ENCODE measurements around the gene NAPG.
A peak's percentile ranks its signal among the peaks of the same experiment; 100 is the strongest.
"Not testable (repeated sequence)": the region's sequence is repeated elsewhere in the genome, so short reads cannot be mapped to it uniquely, and the experiment has no call there.

Gene NAPG

DNA sequence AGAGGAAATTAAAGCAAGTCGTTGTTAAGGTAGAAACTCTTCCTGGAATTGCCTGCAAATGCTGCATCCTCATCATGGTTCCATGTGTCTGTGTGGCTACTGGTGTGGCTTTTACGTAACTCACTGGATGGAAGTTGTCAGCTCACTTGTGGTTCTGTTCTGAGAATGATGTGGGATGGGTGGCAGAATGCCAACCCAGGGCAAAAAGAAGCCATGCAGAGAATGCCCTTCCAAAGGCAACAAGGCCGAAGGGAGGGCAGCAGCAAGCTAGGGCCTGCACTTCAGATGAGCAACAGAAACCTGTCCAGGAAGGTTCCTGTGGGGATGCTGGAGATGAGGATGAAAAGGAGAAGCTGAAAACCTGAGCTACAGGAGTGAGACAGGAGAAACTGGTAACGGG, 10.4 kb upstream of the NAPG start:
- DNase-seq = no peak

DNA sequence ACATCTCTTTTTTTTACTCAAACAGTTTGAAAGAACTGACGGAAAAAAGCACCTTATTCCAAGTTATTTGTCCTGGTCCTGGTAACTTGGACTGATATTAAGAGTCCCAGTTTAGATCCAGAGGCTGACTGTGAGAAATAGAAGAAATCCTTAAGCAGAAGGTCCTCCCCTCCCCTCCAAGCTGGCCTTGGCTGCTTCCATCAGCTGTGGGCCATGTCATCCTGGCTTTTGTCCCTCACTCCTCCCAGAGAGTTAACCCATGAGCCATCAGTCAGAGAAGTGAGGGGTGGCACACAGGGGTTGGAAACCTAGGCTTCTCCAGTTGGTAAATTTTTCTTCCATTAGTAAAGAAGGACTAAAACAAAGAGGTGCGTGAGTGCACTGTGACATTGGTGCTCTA, 9.7 kb upstream of the NAPG start:
- no peak for DNase-seq

DNA sequence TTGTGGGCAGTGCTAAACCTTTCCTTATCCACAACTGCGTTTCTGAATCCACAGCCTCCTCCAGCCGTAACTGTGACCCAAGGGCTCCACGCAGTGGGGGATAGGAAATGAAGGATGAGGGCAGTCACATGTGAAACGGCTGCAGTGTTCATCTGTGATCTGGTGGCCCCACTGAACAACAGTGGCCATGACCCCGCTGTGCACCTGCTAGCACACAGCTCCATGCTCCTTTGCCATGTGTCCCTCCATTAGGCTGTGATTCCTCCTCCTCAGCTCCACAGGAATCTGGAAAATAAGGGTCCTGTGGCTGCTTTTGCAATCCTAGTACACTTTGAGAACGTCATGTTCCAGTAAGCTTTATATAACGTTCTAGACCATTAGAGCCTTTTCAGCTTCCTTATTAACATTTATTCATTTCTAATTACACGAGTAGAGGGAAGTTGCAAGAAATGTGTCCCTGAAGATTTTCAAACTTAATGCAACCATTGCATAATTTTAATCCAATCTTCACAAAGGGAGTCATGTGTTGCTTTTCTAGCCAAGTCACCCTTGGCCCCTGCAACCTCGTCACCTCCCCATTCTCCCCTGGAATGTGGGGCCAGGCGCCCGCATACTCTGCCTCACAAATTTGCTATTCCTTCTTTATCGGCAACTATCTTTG, 7.1 kb upstream of the NAPG start:
- no peak for DNase-seq

DNA sequence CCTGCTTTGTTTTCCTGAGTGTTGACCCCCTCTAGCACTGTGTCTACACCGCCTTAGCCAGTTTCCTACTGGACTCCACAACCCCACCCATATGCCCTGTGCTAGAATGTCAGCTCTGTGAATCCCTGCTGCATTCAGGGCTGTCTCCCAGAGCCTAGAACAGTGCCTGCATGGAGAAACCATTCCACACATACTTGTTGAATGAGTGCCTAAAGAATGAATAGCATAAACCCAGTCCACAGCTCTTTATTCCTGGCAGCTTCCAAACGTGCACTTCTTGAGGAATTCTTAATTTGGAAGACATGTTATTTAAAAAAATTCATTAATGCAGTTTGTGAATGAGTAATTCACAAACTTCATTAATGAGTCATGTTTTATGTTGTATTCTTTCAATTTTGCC, 6.5 kb upstream of the NAPG start:
- DNase-seq = no peak

DNA sequence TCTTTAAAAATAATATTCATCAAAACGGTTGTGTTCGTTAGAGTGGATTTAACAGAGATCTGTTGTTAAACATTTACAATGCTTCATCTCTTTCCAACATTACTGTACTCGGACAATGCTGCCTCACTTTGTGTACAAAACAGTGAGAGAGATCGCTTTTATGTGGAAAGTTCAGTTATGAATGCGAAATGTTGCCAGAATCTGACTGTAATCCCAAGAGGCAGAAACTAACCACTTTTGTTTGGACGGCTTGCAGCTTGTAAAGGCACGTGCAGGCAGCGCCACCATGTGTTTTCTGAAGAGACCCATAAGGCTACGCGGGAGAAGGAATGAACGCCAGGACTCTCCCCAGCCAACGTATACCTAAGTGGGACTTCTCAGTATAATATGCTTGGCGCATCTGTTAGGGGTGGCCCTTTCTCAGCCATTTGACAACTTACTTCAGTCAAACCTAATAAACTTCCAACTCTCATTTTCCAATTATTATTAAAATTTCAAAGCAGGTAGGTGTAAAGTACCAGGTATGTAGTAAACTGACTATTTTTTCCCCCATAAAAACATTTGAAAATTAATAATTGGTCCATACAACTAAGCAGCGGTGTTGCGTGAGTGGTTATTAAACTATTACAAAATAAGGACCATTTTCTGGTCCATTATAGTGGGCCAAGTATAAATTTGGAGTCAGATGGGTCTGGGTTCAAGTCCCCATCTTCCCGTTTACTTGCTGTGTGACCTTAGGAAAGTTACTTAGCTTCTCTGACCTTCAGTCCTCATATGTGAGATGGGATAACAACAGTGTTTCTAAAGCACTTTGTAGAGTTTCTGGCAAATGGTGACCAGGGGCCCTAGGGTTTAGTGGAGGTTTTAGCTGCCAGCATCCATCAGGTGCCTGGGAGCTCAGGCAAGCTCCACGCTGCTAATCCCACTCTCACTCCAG, 5.6 kb upstream of the NAPG start:
- peak; percentile 68 for DNase-seq

DNA sequence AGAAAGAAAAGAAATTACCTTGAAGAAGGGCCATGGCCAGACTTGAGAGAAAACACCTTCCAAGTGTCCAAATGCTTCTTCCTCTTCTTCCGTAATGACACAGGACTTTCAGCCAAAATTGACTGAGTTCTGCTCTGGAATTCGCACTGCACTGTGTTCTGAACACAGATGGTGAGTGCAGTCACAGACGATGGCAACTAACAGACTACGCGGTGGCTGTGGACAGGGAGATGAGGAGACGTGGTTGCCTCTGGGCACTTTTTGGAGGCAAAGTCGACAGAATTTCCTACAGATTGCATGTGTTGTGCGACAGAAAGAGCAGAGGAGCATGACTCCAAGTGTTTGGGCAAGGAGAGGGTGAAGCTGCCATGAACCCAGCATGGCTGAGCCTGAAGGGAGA, 4.3 kb upstream of the NAPG start:
- no peak for DNase-seq

DNA sequence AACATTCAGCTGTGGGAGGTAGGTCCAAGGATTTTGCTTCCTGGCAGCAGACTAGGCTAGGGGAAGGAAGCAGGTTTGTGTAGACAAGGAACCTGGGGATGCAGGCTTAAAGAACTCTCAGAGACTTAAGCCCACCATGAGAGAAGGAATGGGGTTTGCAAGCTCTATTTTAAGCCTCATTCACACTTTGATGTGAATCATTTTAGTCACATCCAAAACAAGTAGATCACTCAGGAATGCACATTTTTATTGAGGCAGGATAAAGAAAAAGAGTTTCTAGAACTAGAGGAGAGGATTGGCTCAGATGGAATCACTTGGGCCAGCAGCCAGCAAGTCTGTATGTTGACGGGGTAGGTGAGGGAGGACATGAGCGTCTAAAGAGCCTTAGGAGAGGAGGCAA, 3.3 kb upstream of the NAPG start:
- DNase-seq = no peak

DNA sequence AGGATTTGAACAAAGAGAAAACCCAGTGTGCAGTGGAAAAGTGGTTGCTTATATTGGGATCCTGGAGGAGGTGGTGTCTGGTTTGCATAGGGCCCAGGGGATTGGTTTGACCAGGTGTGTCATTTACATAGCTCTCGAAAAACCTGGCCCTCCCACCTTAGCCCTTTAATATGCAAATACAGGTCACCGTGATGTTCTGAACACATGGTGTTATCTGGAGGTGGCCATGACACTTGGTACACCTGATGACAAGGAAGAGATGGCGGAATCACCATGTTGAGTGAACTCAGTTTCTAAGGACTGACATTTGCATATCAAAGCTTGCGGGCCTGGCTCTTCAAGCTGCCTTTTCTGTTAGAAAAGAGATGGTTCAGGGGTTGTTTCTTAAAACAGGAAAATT, 2.3 kb upstream of the NAPG start:
- DNase-seq = no peak

DNA sequence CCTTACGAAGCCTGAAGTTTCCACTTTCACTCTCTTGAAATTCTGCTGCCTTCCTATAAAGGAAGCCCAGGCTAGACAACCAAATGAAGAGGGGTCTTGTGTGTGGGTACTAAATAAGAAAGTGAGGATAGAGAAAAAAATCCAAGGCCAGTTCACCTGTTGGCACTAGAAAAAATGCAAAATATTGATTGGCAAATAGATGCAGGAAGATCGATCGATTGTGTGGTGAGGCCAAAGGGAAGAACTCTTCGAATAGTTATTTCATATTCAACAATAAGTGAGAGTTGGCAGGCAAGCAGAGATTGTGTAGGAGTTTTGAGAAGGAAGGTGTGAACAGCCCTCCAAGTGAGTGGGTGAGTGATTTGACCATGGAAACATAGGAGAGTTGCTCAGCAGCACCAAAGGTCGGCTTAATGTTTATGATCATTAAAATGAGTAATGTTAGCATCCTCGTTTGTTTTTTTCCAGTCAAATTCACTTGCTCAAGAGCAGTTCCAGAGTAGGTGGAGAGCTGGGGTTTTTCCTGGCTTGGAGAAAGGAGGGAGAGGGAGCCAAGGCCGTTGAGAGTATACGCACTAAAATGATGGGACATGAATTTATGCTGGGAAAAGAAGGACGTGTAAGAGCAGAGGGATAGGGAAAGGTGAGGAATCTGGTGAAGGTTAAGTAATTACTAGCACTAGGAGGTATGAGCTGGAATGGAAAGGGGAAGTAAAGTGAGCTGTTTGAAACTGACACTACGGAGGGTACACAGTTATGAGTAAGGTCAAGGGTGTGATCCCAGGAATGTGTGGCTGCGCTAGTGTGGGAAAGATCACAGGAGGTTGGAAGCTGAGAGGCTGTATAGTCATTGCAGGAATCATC, 1.1 kb upstream of the NAPG start:
- no peak for DNase-seq

DNA sequence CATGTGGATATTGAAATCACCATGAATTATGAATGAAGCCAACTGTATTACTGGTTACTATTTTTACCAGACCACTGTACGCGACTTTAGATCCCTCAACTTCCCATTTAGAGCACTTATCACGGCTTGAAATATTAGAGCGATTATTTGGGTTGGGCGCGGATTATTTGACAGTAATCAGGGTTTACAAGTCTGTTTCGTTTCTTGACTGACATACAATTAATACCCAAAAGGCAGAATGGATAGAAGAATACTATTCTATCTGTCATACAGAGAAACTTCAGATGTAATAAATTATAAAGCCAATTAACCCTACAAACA, 496 bp upstream of the NAPG start:
- no peak for DNase-seq

DNA sequence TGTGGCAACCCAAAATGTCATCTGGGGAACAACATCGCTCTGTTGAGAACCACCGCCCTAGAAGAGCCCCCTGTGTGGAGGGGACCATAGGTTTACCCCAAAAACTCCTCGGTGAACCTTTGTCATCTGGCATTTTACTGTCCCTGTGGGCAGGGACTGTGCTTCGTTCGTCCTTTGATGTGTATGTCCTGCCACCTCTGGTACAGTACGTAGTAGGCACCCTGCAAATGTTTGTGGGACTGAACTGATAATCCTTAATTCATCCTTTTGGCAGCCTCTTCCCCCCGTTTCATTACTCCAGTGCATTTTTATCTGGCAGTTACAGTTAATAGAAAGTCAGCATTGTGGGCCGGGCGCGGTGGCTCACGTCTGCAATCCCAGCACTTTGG, 728 bp downstream of the NAPG start:
- no peak for DNase-seq

DNA sequence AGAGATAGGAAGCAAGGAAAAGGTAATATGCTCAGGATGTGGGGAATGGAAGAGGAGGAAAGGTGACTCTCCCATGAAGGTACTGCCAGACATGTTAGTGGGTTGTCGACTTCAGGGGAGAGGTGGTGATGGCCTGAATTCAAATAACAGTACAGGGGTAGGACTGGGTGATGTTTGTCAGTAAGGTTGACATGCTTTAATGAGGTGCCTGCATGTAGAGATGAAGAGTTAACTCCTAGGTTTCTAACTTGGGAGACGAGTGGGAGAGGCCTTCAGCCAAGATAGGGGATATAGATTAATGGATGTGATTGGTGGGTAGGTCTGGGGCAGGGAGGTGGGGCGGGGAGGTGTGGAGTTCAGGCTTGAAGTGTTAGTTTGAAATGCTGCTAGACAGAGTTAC, 2.6 kb downstream of the NAPG start:
- no peak for DNase-seq

DNA sequence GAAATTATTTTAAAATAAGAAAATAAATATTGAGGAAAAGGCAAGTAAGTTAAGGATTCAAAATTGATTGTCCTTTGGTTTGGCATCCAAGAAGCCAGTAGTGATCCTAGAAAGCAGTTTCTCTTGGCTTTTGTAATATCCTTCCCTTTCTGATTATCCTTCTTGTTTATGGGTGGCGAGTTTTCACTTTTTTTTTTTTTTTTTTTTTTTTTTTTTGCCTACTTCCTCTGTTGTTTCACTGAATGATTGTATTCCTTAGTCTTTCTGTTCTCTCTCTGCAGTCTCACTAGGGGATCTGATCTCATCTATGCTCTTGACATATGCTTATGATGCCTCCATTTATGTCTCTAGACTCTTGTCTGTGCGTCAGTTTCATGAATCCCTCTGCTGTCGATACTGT, 4.2 kb downstream of the NAPG start:
- DNase-seq = no peak

DNA sequence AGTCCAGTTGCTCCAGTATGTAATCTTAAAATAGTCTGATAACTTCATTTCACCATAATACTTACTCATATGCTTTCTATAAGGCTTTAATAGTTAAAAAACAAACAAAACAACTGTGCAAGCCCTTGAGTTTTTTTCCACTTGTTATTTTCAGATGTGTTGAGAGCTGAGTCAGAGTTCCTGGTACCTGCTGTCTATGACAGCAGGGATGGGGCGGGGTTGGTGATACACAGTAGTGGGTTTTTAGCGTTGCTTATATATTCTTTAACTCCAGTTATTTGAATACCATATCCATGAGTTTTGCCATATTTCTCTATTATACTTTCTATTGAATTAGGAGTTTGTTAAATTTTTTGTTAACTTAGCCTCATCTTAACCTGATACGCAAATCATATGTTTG, 5.0 kb downstream of the NAPG start:
- no peak for DNase-seq

DNA sequence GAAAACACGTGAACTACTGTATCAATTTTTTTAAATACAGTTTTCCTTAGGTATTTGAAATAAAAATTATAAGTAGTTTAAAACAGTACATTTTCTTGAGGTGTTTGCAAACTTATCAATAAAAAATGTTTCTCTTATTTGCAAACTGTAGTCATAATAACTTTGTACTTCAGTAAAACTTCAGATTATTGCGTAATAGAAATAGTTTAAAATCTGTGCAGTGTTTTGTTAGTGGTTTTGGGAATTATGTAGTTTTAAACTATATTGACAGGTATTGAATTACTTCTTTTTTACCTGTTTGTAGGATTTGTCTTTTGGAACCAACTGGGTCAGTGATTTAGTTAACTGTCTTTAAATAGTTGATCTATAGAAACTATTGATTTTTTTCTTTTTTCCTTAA, 7.3 kb downstream of the NAPG start:
- no peak for DNase-seq

DNA sequence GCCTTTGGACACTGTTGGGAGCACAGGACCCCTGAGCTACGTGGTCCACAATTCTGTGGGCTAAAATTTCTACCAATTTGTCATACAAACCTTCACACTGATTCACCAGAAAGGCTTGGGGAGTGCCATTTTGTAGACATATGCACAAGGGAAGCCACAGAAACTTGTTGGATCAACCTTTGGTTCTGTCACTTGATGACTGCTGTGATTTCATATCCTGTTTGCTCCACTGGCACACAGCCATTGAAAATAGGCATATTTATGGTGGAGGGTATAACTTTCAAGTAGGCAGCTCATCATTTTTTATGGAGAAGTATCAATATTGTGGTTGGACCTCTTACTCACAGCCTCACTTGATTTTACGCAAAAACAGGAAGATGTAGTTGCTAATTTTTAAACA, 10.5 kb downstream of the NAPG start:
- DNase-seq = no peak

DNA sequence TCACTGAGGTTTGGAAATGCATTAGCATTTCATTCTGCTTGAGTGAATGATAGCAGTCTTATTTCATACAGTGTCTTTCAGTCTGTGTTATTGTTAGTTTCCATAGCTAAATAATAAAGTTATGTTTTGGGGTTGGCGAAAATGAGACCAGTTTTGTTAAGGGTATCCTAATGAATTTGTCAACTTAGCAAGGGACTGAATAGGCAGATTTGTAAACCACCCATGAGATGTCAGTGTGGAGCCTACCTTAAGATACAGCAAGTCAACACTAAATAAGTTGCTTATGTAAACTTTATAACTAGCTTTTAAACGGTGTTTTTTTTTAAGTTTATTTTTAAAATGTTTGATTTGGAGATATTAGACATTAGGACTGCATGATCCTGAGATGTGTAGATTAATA, 11.9 kb downstream of the NAPG start:
- no peak for DNase-seq

DNA sequence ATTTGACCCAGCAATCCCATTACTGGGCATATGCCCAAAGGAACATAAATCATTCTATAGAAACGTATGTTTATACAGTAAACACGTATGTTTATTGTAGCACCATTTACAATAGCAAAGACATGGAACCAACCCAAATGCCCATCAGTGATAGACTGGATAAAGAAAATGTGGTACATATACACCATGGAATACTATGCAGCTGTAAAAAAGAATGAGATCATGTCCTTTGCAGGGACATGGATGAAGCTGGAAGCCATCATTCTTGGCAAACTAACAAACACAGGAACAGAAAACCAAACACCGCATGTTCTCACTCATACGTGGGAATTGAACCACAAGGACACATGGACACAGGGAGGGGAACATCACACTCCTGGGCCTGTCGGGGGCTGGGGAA, 13.3 kb downstream of the NAPG start:
- DNase-seq = not testable (repeated sequence)

DNA sequence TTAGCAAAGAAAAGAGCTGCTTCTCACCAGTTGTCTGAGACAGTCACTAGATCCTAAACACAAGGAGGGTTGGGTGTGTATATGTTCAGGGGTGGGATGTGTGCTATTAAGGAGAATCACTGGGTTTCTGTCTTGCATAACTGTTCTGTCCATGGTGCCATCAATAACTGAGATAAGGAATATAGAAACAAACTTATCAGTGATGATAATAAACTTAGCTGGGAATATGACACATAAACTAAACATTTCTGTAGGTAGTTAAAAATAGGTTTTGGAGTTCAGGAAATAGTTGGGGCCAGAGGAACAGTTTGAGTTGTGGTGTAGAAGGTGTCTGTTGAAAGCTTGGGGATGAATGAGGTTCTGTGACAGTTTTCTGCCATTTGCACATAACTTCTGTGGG, 17.4 kb downstream of the NAPG start:
- DNase-seq = no peak

DNA sequence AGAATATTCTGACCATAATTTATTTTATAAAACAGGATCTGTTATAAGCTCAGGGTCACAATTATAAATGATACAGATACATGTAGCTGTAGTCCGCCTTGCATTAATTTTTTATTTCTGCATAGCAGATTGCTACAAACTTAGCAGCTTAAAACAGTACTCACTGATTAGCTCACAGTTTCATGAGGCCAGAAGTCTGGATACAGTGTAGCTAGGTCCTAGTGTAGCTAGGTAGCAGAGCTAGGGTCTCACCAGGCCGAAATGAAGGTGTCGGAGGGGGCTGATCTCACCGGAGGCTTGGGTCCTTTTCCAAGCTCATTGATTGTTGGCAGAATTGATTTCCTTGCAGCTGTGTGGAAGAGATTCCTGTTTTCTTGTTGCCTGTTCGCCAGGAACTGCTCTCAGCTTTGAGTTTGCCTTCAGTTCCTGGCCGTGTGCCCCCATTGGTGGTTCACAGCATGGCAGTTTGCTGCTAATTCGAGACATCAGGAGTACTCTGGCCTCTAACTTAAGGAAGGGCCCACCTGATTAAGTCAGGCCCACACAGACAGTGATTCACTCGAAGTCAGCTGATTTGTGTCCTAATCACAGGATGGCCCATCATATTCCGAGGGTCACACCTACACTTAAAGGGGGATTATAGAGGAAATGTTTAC, 18.4 kb downstream of the NAPG start:
- DNase-seq = no peak

DNA sequence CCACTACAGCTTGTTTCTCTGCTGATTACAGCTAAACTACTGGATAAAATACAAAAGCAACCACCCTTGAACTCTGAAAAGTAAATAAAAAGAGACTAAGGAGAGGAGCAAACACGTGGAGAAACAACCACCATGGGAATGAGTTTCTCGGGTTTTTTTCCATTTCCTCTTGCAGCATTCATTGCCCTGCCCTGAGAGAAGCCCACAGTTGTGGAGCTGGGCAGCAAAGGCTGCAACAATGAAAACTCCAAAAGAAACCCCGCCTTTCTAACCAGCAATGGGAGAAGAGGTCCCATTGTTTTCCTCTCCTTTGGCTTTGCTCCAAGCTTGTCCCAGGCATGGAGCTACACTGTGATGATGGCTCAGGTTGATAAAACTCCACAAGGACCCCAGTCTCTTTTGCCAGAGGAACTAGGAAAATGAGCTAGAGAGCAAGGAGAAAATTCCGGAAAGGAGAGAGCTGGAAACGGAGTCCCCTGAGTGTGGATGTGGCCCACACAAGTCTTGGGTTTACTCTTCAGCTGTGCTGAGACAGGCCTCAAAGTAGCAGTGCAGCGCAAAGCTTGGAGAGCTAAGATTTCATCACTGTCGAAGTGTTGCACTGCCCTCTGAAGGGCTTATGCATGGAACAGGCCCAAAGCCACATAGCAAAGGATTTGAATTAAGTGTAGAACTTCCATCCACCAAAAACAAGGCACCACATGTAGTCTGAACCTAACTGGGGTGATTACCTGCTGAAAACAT, 20.9 kb downstream of the NAPG start:
- no peak for DNase-seq

DNA sequence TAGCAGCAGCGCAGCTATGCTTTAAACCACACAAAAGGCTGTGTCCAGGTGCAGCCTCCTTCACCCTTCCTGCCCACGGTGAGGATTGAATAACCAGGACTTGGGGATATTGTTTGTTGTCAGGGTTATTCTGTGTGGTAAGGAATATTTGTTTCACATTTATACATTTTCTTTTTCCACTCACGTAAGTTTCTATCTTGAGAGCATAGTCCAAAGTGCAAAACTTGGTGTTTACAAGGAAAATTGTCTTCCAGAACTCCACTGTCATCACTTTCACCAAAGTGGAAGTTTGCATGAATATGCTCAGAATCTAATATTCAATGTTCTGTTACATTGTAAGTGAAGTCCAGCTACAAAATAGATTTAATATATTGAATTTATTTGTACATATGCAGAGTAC, 26.4 kb downstream of the NAPG start:
- DNase-seq = no peak

DNA sequence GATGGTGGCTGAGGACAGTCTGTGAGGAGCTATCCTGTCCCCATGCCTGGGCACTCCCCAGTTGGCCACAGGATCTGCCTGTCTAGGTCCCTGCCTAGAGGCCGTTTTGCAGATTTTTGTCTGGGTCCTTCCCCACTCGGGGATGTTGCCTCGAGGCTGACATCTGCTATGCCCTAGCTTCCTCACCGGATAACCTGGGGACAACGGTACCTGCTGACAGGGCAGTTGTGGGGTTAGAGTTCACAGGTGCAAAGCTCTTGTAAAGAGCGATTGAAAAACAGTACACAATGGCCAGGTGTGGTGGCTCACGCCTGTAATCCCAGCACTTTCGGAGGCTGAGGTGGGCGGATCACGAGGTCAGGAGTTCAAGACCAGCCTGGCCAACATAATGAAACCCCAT, 30.4 kb downstream of the NAPG start:
- DNase-seq = not testable (repeated sequence)
